ENCODE results near the gene RCC2. TPM values are rescaled to one million over a fixed set of nuclear protein-coding genes. Genes with fewer than 3 reads are reported as not detected.

The RCC2 gene
- total and polyA plus RNA-seq, 9 donors = 20.7 to 57.4 (median 39.0) TPM

GRCh38 chr1:17392199-17392740, 47.2 kb downstream of the RCC2 start:
- peaks cover 3% of the 10 kb centered on the region for H3K27me3 ChIP-seq (ENCODE audit: control insufficient read depth, insufficient read depth, low read length)
- H3K36me3 ChIP-seq (ENCODE audit: control insufficient read depth, insufficient read depth, low read length) = no peaks in the 10 kb centered on the region
- DNase-seq = no peak
- H3K9me3 ChIP-seq (replicated peaks; ENCODE audit: control insufficient read depth, low read depth, low read length) = no peaks in the 10 kb centered on the region
- no peak overlapping the region for H3K27ac ChIP-seq (ENCODE audit: low read length)
- H3K4me1 ChIP-seq (ENCODE audit: control insufficient read depth, insufficient read depth, low read length) = no peaks in the 10 kb centered on the region
- WGBS (ENCODE audit: insufficient coverage) = 47% methylated on average over 6 of the region's 10 CpGs
- H3K4me3 ChIP-seq (ENCODE audit: low read length) = no peak overlapping the region

- Histone ChIP-seq H3K4me3 (ENCODE audit: low read length) (no peak overlapping the region), H3K27ac (ENCODE audit: low read length) (no peak overlapping the region), H3K9me3 (replicated peaks; ENCODE audit: control insufficient read depth, low read depth, low read length) (no peaks in the 10 kb centered on the region), H3K27me3 (ENCODE audit: control insufficient read depth, insufficient read depth, low read length) (peaks cover 11% of the 10 kb centered on the region), H3K36me3 (ENCODE audit: control insufficient read depth, insufficient read depth, low read length) (no peaks in the 10 kb centered on the region), H3K4me1 (ENCODE audit: control insufficient read depth, insufficient read depth, low read length) (no peaks in the 10 kb centered on the region)
- 89% methylated on average over 1 of the region's 2 CpGs for WGBS (ENCODE audit: insufficient coverage)
- DNase-seq = no peak
Measured at GRCh38 chr1:17381161-17381560, 58.3 kb downstream of the RCC2 start.

GRCh38 chr1:17377325-17377953, 62.0 kb downstream of the RCC2 start:
- 27% methylated on average over 13 of the region's 16 CpGs for WGBS (ENCODE audit: insufficient coverage)
- peaks cover 11% of the 10 kb centered on the region for H3K27me3 ChIP-seq (ENCODE audit: control insufficient read depth, insufficient read depth, low read length)
- DNase-seq = no peak

GRCh38 chr1:17375651-17376050, 63.8 kb downstream of the RCC2 start:
- H3K27ac ChIP-seq (ENCODE audit: low read length) = no peak overlapping the region
- no peaks in the 10 kb centered on the region for H3K4me1 ChIP-seq (ENCODE audit: control insufficient read depth, insufficient read depth, low read length)
- peaks cover 9% of the 10 kb centered on the region for H3K27me3 ChIP-seq (ENCODE audit: control insufficient read depth, insufficient read depth, low read length)
- DNase-seq = no peak
- H3K9me3 ChIP-seq (replicated peaks; ENCODE audit: control insufficient read depth, low read depth, low read length) = no peaks in the 10 kb centered on the region
- no peak overlapping the region for H3K4me3 ChIP-seq (ENCODE audit: low read length)
- 90% methylated on average over 9 of the region's 10 CpGs for WGBS (ENCODE audit: insufficient coverage)
- no peaks in the 10 kb centered on the region for H3K36me3 ChIP-seq (ENCODE audit: control insufficient read depth, insufficient read depth, low read length)

More at GRCh38 chr1:17377325-17377953, 62.0 kb downstream of the RCC2 start:
- no peaks in the 10 kb centered on the region for H3K9me3 ChIP-seq (replicated peaks; ENCODE audit: control insufficient read depth, low read depth, low read length)
- H3K4me1 ChIP-seq (ENCODE audit: control insufficient read depth, insufficient read depth, low read length) = no peaks in the 10 kb centered on the region
- no peak overlapping the region for H3K27ac ChIP-seq (ENCODE audit: low read length)
- H3K36me3 ChIP-seq (ENCODE audit: control insufficient read depth, insufficient read depth, low read length) = no peaks in the 10 kb centered on the region
- H3K4me3 ChIP-seq (ENCODE audit: low read length) = no peak overlapping the region

- no peak for DNase-seq
- no peaks in the 10 kb centered on the region for H3K9me3 ChIP-seq (replicated peaks; ENCODE audit: control insufficient read depth, low read depth, low read length)
- H3K4me3 ChIP-seq (ENCODE audit: low read length) = no peak overlapping the region
- 70% methylated on average over 16 of the region's 18 CpGs for WGBS (ENCODE audit: insufficient coverage)
- no peak overlapping the region for H3K27ac ChIP-seq (ENCODE audit: low read length)
- H3K27me3 ChIP-seq (ENCODE audit: control insufficient read depth, insufficient read depth, low read length) = peaks cover 14% of the 10 kb centered on the region
- no peaks in the 10 kb centered on the region for H3K4me1 ChIP-seq (ENCODE audit: control insufficient read depth, insufficient read depth, low read length)
- no peaks in the 10 kb centered on the region for H3K36me3 ChIP-seq (ENCODE audit: control insufficient read depth, insufficient read depth, low read length)
Measured at GRCh38 chr1:17372955-17373354, 66.5 kb downstream of the RCC2 start.

- no peaks in the 10 kb centered on the region for H3K36me3 ChIP-seq (ENCODE audit: control insufficient read depth, insufficient read depth, low read length)
- DNase-seq = no peak
- H3K4me3 ChIP-seq (ENCODE audit: low read length) = no peak within 1 kb of the TSS
- H3K9me3 ChIP-seq (replicated peaks; ENCODE audit: control insufficient read depth, low read depth, low read length) = no peaks in the 10 kb centered on the region
- peaks cover 18% of the 10 kb centered on the region for H3K27me3 ChIP-seq (ENCODE audit: control insufficient read depth, insufficient read depth, low read length)
- H3K4me1 ChIP-seq (ENCODE audit: control insufficient read depth, insufficient read depth, low read length) = no peaks in the 10 kb centered on the region
- WGBS (ENCODE audit: insufficient coverage) = 42% methylated on average over 4 of the region's 7 CpGs
- no peak within 1 kb of the TSS for H3K27ac ChIP-seq (ENCODE audit: low read length)
Measured at GRCh38 chr1:17371896-17372295, 67.6 kb downstream of the RCC2 start, which contains the start of gene PADI6. Gene PADI6 (plus strand): TSS chr1:17372196. CDS start chr1:17372246, 50 bp downstream.

GRCh38 chr1:17370618-17371017, 68.9 kb downstream of the RCC2 start:
- H3K4me1 ChIP-seq (ENCODE audit: control insufficient read depth, insufficient read depth, low read length) = no peaks in the 10 kb centered on the region
- H3K27ac ChIP-seq (ENCODE audit: low read length) = no peak overlapping the region
- no CpG with 5 or more reads among the region's 2 CpGs for WGBS (ENCODE audit: insufficient coverage)
- no peaks in the 10 kb centered on the region for H3K36me3 ChIP-seq (ENCODE audit: control insufficient read depth, insufficient read depth, low read length)
- no peaks in the 10 kb centered on the region for H3K9me3 ChIP-seq (replicated peaks; ENCODE audit: control insufficient read depth, low read depth, low read length)
- peaks cover 23% of the 10 kb centered on the region for H3K27me3 ChIP-seq (ENCODE audit: control insufficient read depth, insufficient read depth, low read length)
- H3K4me3 ChIP-seq (ENCODE audit: low read length) = no peak overlapping the region
- DNase-seq = no peak

GRCh38 chr1:17369466-17369865, 70.0 kb downstream of the RCC2 start:
- WGBS (ENCODE audit: insufficient coverage) = 49% methylated on average over 6 of the region's 9 CpGs
- no peaks in the 10 kb centered on the region for H3K4me1 ChIP-seq (ENCODE audit: control insufficient read depth, insufficient read depth, low read length)
- no peaks in the 10 kb centered on the region for H3K36me3 ChIP-seq (ENCODE audit: control insufficient read depth, insufficient read depth, low read length)
- no peak for DNase-seq
- H3K9me3 ChIP-seq (replicated peaks; ENCODE audit: control insufficient read depth, low read depth, low read length) = peaks cover 2% of the 10 kb centered on the region
- peaks cover 23% of the 10 kb centered on the region for H3K27me3 ChIP-seq (ENCODE audit: control insufficient read depth, insufficient read depth, low read length)
- H3K27ac ChIP-seq (ENCODE audit: low read length) = no peak overlapping the region
- H3K4me3 ChIP-seq (ENCODE audit: low read length) = no peak overlapping the region

- Histone ChIP-seq H3K27me3 (ENCODE audit: control insufficient read depth, insufficient read depth, low read length) (peaks cover 23% of the 10 kb centered on the region), H3K27ac (ENCODE audit: low read length) (no peak overlapping the region), H3K4me1 (ENCODE audit: control insufficient read depth, insufficient read depth, low read length) (no peaks in the 10 kb centered on the region), H3K4me3 (ENCODE audit: low read length) (no peak overlapping the region), H3K36me3 (ENCODE audit: control insufficient read depth, insufficient read depth, low read length) (no peaks in the 10 kb centered on the region), H3K9me3 (replicated peaks; ENCODE audit: control insufficient read depth, low read depth, low read length) (peaks cover 4% of the 10 kb centered on the region)
- peak; percentile 37 for DNase-seq
- WGBS (ENCODE audit: insufficient coverage) = 67% methylated on average over 3 of the region's 3 CpGs
Measured at GRCh38 chr1:17365293-17365692, 74.2 kb downstream of the RCC2 start.

GRCh38 chr1:17363771-17364170, 75.7 kb downstream of the RCC2 start:
- Histone ChIP-seq H3K27me3 (ENCODE audit: control insufficient read depth, insufficient read depth, low read length) (peaks cover 17% of the 10 kb centered on the region), H3K27ac (ENCODE audit: low read length) (no peak overlapping the region), H3K4me3 (ENCODE audit: low read length) (no peak overlapping the region), H3K9me3 (replicated peaks; ENCODE audit: control insufficient read depth, low read depth, low read length) (peaks cover 4% of the 10 kb centered on the region), H3K36me3 (ENCODE audit: control insufficient read depth, insufficient read depth, low read length) (no peaks in the 10 kb centered on the region), H3K4me1 (ENCODE audit: control insufficient read depth, insufficient read depth, low read length) (no peaks in the 10 kb centered on the region)
- DNase-seq = no peak
- 75% methylated on average over 3 of the region's 4 CpGs for WGBS (ENCODE audit: insufficient coverage)
